ENCODE data around the gene CAST. TPM values are rescaled to one million over a fixed set of nuclear protein-coding genes. Genes with fewer than 3 reads are reported as not detected.
"Not testable (repeated sequence)": the region's sequence is repeated elsewhere in the genome, so short reads cannot be mapped to it uniquely, and the experiment has no call there.

CAST gene, protein sequence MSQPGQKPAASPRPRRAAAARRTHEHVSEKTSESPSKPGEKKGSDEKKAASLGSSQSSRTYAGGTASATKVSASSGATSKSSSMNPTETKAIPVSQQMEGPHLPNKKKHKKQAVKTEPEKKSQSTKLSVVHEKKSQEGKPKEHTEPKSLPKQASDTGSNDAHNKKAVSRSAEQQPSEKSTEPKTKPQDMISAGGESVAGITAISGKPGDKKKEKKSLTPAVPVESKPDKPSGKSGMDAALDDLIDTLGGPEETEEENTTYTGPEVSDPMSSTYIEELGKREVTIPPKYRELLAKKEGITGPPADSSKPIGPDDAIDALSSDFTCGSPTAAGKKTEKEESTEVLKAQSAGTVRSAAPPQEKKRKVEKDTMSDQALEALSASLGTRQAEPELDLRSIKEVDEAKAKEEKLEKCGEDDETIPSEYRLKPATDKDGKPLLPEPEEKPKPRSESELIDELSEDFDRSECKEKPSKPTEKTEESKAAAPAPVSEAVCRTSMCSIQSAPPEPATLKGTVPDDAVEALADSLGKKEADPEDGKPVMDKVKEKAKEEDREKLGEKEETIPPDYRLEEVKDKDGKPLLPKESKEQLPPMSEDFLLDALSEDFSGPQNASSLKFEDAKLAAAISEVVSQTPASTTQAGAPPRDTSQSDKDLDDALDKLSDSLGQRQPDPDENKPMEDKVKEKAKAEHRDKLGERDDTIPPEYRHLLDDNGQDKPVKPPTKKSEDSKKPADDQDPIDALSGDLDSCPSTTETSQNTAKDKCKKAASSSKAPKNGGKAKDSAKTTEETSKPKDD
- total RNA-seq (100 to 1,000 TPM; 241 to 260 TPM), polyA plus RNA-seq (ENCODE audit: insufficient read depth, low read depth, low replicate concordance) (195 TPM)
- long read RNA-seq, donor 1, full-length matches to known transcripts: 3 of 13 reads
- long read RNA-seq, donor 1, partial matches to known transcripts: 10 of 13 reads
- long read RNA-seq, donor 1, other reads (novel, unspliced or antisense): 0 of 13 reads
- long read RNA-seq, donor 2, full-length matches to known transcripts: 3 of 3 reads
- long read RNA-seq, donor 2, partial matches to known transcripts: 0 of 3 reads
- long read RNA-seq, donor 2, other reads (novel, unspliced or antisense): 0 of 3 reads

DNA sequence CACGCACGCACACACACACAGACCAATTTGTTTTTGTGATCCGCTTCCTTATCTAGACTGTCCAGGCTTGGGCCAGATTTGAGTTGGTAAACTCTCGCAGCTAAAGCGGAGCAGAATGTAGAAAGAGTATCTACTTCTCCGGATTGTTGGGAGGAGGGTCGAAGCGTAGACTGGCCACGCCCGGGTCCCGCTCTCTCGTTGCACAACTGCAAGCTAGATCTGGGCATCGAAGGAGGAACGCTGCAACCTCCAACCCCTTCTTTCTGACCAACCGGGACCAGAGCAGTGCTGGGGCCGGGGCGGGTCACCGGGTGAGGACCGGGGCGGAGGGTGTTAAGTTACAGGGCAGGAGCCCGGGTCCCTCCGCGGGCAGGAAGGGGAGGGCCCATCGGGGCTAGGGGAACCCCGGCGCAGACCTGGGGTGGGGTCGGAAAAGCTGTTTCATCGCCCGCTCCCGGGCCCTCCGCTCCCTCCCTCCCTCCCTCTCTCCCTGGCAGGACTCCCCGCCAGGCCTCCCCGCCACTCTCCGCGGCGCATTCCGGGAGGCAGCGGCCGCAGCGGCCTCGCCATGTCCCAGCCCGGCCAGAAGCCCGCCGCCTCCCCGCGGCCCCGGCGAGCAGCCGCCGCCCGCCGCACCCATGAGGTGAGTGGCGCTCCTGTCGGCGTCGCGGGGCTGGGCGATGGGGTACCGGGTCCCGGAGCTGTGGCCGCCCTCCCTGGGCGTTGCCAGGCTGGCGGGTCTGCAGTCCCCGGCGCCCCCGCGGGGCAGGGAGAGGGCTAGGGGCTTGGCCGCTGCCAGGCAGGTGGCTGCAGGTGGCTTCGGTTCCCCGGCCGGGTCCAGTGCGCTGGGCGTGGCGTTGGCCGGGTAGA, at the start of gene CAST:
TSS of gene CAST (plus strand) at position 522 of the 870 bp plus-strand sequence. CDS start at position 569, 47 bp downstream.
- peak; percentile 92 for DNase-seq
- intact Hi-C loops (cut with DNase I; ENCODE audit: low total_unique reads): no loop called here

GRCh38 chr5:96614110-96614691, 48.0 kb upstream of the CAST start:
- 36 to 42% methylated on average over 6 of the region's 6 CpGs for WGBS, 2 donors
- Histone ChIP-seq H3K27ac (no peak overlapping the region), H3K9me3 (no peaks in the 10 kb centered on the region), H3K4me1 (no peaks in the 10 kb centered on the region), H3K4me3 (no peak overlapping the region), H3K36me3 (ENCODE audit: low read depth, missing control alignments) (no peaks in the 10 kb centered on the region), H3K27me3 (no peaks in the 10 kb centered on the region)
- DNase-seq: peak; percentile 77
- intact Hi-C loops (cut with DNase I; ENCODE audit: low total_unique reads): no loop called here
- TF ChIP-seq POLR2A (IDR thresholded peaks at IDR 0.05) (no peak), CTCF (IDR thresholded peaks at IDR 0.05) (peak in 2 of 3 experiments; percentile 58 to 67)

More for the DNA sequence above, at the start of gene CAST:
- Histone ChIP-seq H3K27ac (peak within 1 kb of the TSS; percentile 95 to 96), H3K4me1 (peaks cover 10% of the 10 kb centered on the region), H3K36me3 (ENCODE audit: low read depth, missing control alignments) (no peaks in the 10 kb centered on the region), H3K9me3 (no peaks in the 10 kb centered on the region), H3K4me3 (peak within 1 kb of the TSS; percentile 87 to 91), H3K27me3 (no peaks in the 10 kb centered on the region)
- no peak for TF ChIP-seq CTCF (IDR thresholded peaks at IDR 0.05)
- TF ChIP-seq POLR2A (IDR thresholded peaks at IDR 0.05): no peak
- WGBS, 2 donors: 0% methylated on average over 11 to 62 of the region's 75 CpGs

DNA sequence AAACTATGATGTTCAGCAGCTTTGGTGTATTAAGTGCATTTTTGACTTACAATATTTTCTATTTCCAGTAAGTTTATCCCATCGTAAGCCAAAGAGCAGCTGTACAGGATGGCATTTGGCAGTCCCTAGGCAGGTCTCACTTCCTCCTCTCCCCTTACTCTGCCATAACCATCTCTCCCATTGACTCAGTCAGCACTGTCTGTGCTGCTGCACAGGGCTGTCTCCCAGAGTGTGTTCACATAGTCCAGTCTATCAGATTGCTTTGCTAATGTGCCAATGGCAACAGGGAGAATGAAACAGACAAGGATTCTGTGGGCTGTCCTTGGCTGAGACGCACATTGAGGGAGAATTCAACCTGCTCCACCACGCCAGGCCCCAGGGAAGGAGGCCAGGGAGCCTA, 47.0 kb upstream of the CAST start:
- H3K27me3 ChIP-seq: no peaks in the 10 kb centered on the region
- H3K9me3 ChIP-seq: no peaks in the 10 kb centered on the region
- H3K4me3 ChIP-seq: no peak overlapping the region
- intact Hi-C loops (cut with DNase I; ENCODE audit: low total_unique reads): no loop called here
- H3K27ac ChIP-seq: no peak overlapping the region
- 92 to 94% methylated on average over 3 of the region's 3 CpGs for WGBS, 2 donors
- DNase-seq: no peak
- H3K4me1 ChIP-seq: no peaks in the 10 kb centered on the region
- TF ChIP-seq POLR2A (IDR thresholded peaks at IDR 0.05) (no peak), CTCF (IDR thresholded peaks at IDR 0.05) (no peak)
- no peaks in the 10 kb centered on the region for H3K36me3 ChIP-seq (ENCODE audit: low read depth, missing control alignments)

GRCh38 chr5:96616801-96617200, 45.4 kb upstream of the CAST start:
- intact Hi-C loops (cut with DNase I; ENCODE audit: low total_unique reads): no loop called here
- TF ChIP-seq CTCF (IDR thresholded peaks at IDR 0.05): no peak
- no peak for TF ChIP-seq POLR2A (IDR thresholded peaks at IDR 0.05)
- no peak overlapping the region for H3K27ac ChIP-seq
- WGBS, 2 donors: 85 to 88% methylated on average over 3 of the region's 3 CpGs
- H3K4me3 ChIP-seq: no peak overlapping the region
- no peaks in the 10 kb centered on the region for H3K36me3 ChIP-seq (ENCODE audit: low read depth, missing control alignments)
- no peak for DNase-seq
- H3K9me3 ChIP-seq: no peaks in the 10 kb centered on the region
- H3K27me3 ChIP-seq: no peaks in the 10 kb centered on the region
- no peaks in the 10 kb centered on the region for H3K4me1 ChIP-seq

DNA sequence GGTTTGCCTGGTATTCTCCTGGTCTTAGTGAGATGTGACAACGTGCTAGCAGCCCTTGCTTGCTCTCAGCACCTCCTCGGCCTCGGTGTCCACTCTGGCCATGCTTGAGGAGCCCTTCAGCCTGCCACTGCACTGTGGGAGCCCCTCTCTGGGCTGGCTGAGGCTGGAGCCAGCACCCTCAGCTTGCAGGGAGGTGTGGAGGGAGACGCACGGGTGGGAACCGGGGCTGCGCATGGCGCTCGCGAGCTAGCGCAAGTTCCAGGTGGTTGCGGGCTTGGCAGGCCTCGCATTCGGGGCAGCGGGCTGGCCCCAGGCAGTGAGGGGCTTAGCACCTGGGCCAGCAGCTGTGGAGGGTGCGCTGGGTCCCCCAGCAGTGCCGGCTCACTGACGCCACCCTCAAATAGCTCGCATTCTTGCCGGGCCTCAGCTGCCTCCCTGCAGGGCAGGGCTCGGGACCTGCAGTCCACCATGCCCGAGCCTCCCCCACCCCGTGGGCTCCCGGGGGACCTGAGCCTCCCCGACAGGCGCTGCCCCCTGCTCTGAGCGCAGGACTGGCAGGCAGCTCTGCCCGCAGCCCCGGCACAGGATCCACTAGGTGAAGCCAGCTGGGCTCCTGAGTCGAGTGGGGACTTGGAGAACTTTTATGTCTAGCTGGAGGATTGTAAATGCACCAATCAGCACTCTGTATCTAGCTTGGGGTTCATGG, 43.7 kb upstream of the CAST start:
- H3K27ac ChIP-seq; H3K9me3 ChIP-seq; H3K4me1 ChIP-seq; H3K27me3 ChIP-seq; DNase-seq; intact Hi-C loops (cut with DNase I; ENCODE audit: low total_unique reads); H3K36me3 ChIP-seq (ENCODE audit: low read depth, missing control alignments): not testable (repeated sequence)
- H3K4me3 ChIP-seq: peak overlapping the region in 1 of 2 donors; percentile 23
- 57 to 79% methylated on average over 1 to 23 of the region's 30 CpGs for WGBS, 2 donors
